Measurements from ENCODE around the gene TMEM41A. TPM values are rescaled to one million over a fixed set of nuclear protein-coding genes. Genes with fewer than 3 reads are reported as not detected.

The TMEM41A gene
- total and polyA plus RNA-seq, 2 donors (not counting 1 experiment from before 2014, with no cell fraction given) = 8.5 to 23.7 TPM

DNA sequence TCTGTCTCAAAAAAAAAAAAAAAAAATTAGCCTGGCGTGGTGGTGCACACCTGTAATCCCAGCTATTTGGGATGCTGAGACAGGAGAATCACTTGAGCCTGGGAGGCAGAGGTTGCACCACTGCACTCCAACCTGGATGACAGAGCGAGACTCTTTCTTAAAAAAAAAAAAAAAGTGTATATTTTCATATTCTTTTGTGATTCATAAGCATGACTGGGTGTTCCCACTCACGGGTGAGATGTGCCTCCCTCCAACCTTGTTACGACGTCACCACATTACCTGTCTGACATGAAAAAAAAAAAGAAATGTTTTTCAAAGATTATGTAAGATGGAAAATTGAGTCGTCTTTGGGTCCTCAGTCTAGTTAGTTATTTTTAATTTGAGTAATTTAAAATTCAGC, 56.8 kb downstream of the TMEM41A start:
- Histone ChIP-seq H3K9me3 (ENCODE audit: control extremely low read depth in 1 of 3, control insufficient read depth in 2 of 3, insufficient read depth in 1 of 3, low read length in 2 of 3) (no peaks in the 10 kb centered on the region), H3K4me1 (ENCODE audit: control insufficient read depth in 2 of 2, insufficient read depth in 2 of 2, low read length in 2 of 2) (no peaks in the 10 kb centered on the region), H3K9ac (ENCODE audit: low read length) (no peak overlapping the region), H3K79me2 (ENCODE audit: control insufficient read depth, insufficient read depth, low read length) (no peaks in the 10 kb centered on the region), H3K27ac (ENCODE audit: low read length in 2 of 2) (no peak overlapping the region), H3K4me2 (replicated peaks; ENCODE audit: low read depth, low read length, poor library complexity, severe bottlenecking) (no peak overlapping the region), H3K27me3 (replicated peaks in 1 of 4; ENCODE audit: control extremely low read depth in 1 of 4, control insufficient read depth in 3 of 4, insufficient read depth in 4 of 4, low read length in 3 of 4) (no peaks in the 10 kb centered on the region), H3K4me3 (ENCODE audit: control extremely low read depth in 1 of 5, extremely low read depth in 1 of 5, insufficient read depth in 1 of 5, low read depth in 2 of 5, low read length in 4 of 5) (no peak overlapping the region), H2AFZ (ENCODE audit: insufficient read depth, low read depth, low read length, poor library complexity, severe bottlenecking) (no peak overlapping the region), H4K20me1 (ENCODE audit: control insufficient read depth, insufficient read depth, low read length, poor library complexity, severe bottlenecking) (no peaks in the 10 kb centered on the region), H3K36me3 (replicated peaks in 1 of 2; ENCODE audit: control extremely low read depth in 1 of 2, control insufficient read depth in 1 of 2, extremely low read depth in 1 of 2, insufficient read depth in 2 of 2, low read length in 1 of 2) (no peaks in the 10 kb centered on the region)
- DNase-seq (no peak), ATAC-seq (ENCODE audit: low read depth) (no peak)
- no peak for TF ChIP-seq CTCF (IDR thresholded peaks at IDR 0.05)
- no peak for TF ChIP-seq EZH2 (IDR thresholded peaks at IDR 0.05; ENCODE audit: borderline replicate concordance, insufficient read depth, low read depth, low read length, poor library complexity, severe bottlenecking)
- Mint-ChIP-seq H3K27ac (no peak overlapping the region), H3K9me3 (ENCODE audit: insufficient read depth) (no peaks in the 10 kb centered on the region), H3K27me3 (peaks cover 15% of the 10 kb centered on the region), H3K4me1 (no peaks in the 10 kb centered on the region), H3K4me3 (no peak overlapping the region)
- WGBS (ENCODE audit: insufficient coverage) = no CpG with 5 or more reads among the region's 6 CpGs
- intact Hi-C loops (cut with micrococcal nuclease) = no loop called here
- ChIA-PET POLR2A (no interaction called here), CTCF (no interaction called here)

GRCh38 chr3:185439745-185440466, 58.9 kb downstream of the TMEM41A start:
- Histone ChIP-seq H2AFZ (ENCODE audit: insufficient read depth, low read depth, low read length, poor library complexity, severe bottlenecking) (no peak overlapping the region), H3K36me3 (replicated peaks in 1 of 2; ENCODE audit: control extremely low read depth in 1 of 2, control insufficient read depth in 1 of 2, extremely low read depth in 1 of 2, insufficient read depth in 2 of 2, low read length in 1 of 2) (no peaks in the 10 kb centered on the region), H3K9me3 (ENCODE audit: control extremely low read depth in 1 of 3, control insufficient read depth in 2 of 3, insufficient read depth in 1 of 3, low read length in 2 of 3) (no peaks in the 10 kb centered on the region), H3K4me1 (ENCODE audit: control insufficient read depth in 2 of 2, insufficient read depth in 2 of 2, low read length in 2 of 2) (no peaks in the 10 kb centered on the region), H3K4me3 (ENCODE audit: control extremely low read depth in 1 of 5, extremely low read depth in 1 of 5, insufficient read depth in 1 of 5, low read depth in 2 of 5, low read length in 4 of 5) (no peak overlapping the region), H4K20me1 (ENCODE audit: control insufficient read depth, insufficient read depth, low read length, poor library complexity, severe bottlenecking) (no peaks in the 10 kb centered on the region), H3K4me2 (replicated peaks; ENCODE audit: low read depth, low read length, poor library complexity, severe bottlenecking) (no peak overlapping the region), H3K27me3 (replicated peaks in 1 of 4; ENCODE audit: control extremely low read depth in 1 of 4, control insufficient read depth in 3 of 4, insufficient read depth in 4 of 4, low read length in 3 of 4) (no peaks in the 10 kb centered on the region), H3K9ac (ENCODE audit: low read length) (no peak overlapping the region), H3K27ac (ENCODE audit: low read length in 2 of 2) (no peak overlapping the region), H3K79me2 (ENCODE audit: control insufficient read depth, insufficient read depth, low read length) (no peaks in the 10 kb centered on the region)
- DNase-seq (no peak), ATAC-seq (ENCODE audit: low read depth) (no peak)
- Mint-ChIP-seq H3K9me3 (ENCODE audit: insufficient read depth) (no peaks in the 10 kb centered on the region), H3K27ac (no peak overlapping the region), H3K4me3 (no peak overlapping the region), H3K27me3 (peaks cover 16% of the 10 kb centered on the region), H3K4me1 (no peaks in the 10 kb centered on the region)
- POLR2A ChIA-PET = no interaction called here
- TF ChIP-seq EZH2 (IDR thresholded peaks at IDR 0.05; ENCODE audit: borderline replicate concordance, insufficient read depth, low read depth, low read length, poor library complexity, severe bottlenecking) (no peak), CTCF (IDR thresholded peaks at IDR 0.05) (no peak)
- intact Hi-C loops (cut with micrococcal nuclease) = no loop called here
- CTCF ChIA-PET = no interaction called here
- WGBS (ENCODE audit: insufficient coverage) = no CpG with 5 or more reads among the region's 7 CpGs

All from B cell (primary cell).